Activated naive CD8-positive, alpha-beta T cell treated with anti-CD3 and anti-CD28 coated beads, Interleukin-2, amount 50 U/mL, for 24 hours (primary cell): ENCODE data around the gene ATP1A2.
A peak's percentile ranks its signal among the peaks of the same experiment; 100 is the strongest.

ENCODE experiments used
- ATAC-seq: fragments of 150-1000 bp; cut with Tn5 transposase; one replicate; pipeline ENCODE4 v1.10.0; 2021
- DNase-seq: peaks from one replicate; pipeline ENCODE4 v3.0.0; 2021
- H3K27ac Mint-ChIP-seq: one replicate; pipeline ENCODE4 v1.8.0; 2021; ENCODE audit warnings: mild to moderate bottlenecking, mixed read lengths
- H3K27me3 Mint-ChIP-seq: one replicate; pipeline ENCODE4 v1.8.0; 2021; ENCODE audit warnings: mixed read lengths
- H3K36me3 Mint-ChIP-seq: one replicate; pipeline ENCODE4 v1.8.0; 2021; ENCODE audit warnings: low read depth, mixed read lengths
- H3K4me1 Mint-ChIP-seq: one replicate; pipeline ENCODE4 v1.8.0; 2021; ENCODE audit warnings: mixed read lengths
- H3K4me3 Mint-ChIP-seq: one replicate; pipeline ENCODE4 v1.8.0; 2021; ENCODE audit warnings: mild to moderate bottlenecking, moderate library complexity, mixed read lengths
- H3K9me3 Mint-ChIP-seq: one replicate; pipeline ENCODE4 v1.8.0; 2021; ENCODE audit warnings: mixed read lengths

Gene ATP1A2

GRCh38 chr1:160169553-160170399, 54.2 kb downstream of the ATP1A2 start:
- ATAC-seq (peak; percentile 65), DNase-seq (peak; percentile 60)
- Mint-ChIP-seq H3K27me3 (peaks cover 18% of the 10 kb centered on the region), H3K4me1 (peaks cover 38% of the 10 kb centered on the region), H3K36me3 (no peaks in the 10 kb centered on the region), H3K9me3 (no peaks in the 10 kb centered on the region), H3K27ac (peak overlapping the region; percentile 37), H3K4me3 (no peak overlapping the region)

GRCh38 chr1:160171354-160171753, 55.8 kb downstream of the ATP1A2 start:
- DNase-seq (no peak), ATAC-seq (no peak)
- H3K27ac Mint-ChIP-seq: no peak overlapping the region
- no peaks in the 10 kb centered on the region for H3K36me3 Mint-ChIP-seq
- H3K27me3 Mint-ChIP-seq: peaks cover 15% of the 10 kb centered on the region
- no peaks in the 10 kb centered on the region for H3K9me3 Mint-ChIP-seq
- H3K4me3 Mint-ChIP-seq: no peak overlapping the region
- H3K4me1 Mint-ChIP-seq: peaks cover 33% of the 10 kb centered on the region

DNA sequence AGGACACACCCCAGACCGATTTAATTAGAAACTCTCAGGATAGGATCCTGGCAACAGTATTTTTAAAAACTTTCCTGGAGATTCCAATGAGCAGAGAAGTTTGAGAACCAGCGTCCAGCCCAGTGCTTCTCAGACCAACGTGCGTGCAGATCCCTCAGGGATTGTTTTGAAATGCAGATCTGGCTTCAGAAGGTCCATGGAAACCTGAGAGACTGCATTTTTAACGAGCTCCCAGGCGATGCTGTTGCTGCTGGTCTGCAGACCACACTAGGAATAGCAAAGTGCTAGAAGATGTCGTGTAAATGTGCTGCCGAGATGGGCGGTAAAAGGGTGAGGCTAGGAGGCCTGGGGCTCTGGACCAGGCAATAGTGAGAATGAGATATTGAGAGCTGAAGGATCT, 56.4 kb downstream of the ATP1A2 start:
- Mint-ChIP-seq H3K36me3 (no peaks in the 10 kb centered on the region), H3K4me1 (peaks cover 32% of the 10 kb centered on the region), H3K27me3 (peaks cover 12% of the 10 kb centered on the region), H3K27ac (no peak overlapping the region), H3K9me3 (no peaks in the 10 kb centered on the region), H3K4me3 (no peak overlapping the region)
- DNase-seq (no peak), ATAC-seq (no peak)

GRCh38 chr1:160177231-160177630, 61.7 kb downstream of the ATP1A2 start:
- Mint-ChIP-seq H3K27me3 (peaks cover 15% of the 10 kb centered on the region), H3K9me3 (no peaks in the 10 kb centered on the region), H3K27ac (no peak overlapping the region), H3K4me3 (no peak overlapping the region), H3K36me3 (no peaks in the 10 kb centered on the region), H3K4me1 (peaks cover 7% of the 10 kb centered on the region)
- no peak for DNase-seq
- ATAC-seq: peak; percentile 75

DNA sequence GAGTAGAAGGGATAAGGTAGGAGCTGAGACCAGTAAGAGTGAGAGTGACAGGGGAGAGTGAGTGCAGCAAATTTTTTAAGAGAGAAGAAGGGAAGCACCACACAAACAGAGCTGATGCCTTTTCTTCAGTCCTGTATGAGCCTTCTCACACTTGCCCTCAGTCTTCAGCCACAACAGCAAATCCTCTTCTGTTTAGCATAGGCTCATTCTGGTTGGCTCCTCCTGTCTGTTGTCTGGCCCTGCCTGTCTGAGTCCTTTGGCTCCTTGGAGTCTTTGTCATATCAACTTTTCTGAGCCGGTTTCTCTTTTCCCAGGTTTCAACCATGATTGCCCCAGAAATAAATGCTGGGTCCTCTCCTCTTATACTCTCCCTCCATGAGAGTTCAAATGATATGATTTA, 62.1 kb downstream of the ATP1A2 start:
- Mint-ChIP-seq H3K4me1 (peaks cover 7% of the 10 kb centered on the region), H3K9me3 (no peaks in the 10 kb centered on the region), H3K36me3 (no peaks in the 10 kb centered on the region), H3K4me3 (no peak overlapping the region), H3K27ac (no peak overlapping the region), H3K27me3 (peaks cover 15% of the 10 kb centered on the region)
- DNase-seq (no peak), ATAC-seq (no peak)

DNA sequence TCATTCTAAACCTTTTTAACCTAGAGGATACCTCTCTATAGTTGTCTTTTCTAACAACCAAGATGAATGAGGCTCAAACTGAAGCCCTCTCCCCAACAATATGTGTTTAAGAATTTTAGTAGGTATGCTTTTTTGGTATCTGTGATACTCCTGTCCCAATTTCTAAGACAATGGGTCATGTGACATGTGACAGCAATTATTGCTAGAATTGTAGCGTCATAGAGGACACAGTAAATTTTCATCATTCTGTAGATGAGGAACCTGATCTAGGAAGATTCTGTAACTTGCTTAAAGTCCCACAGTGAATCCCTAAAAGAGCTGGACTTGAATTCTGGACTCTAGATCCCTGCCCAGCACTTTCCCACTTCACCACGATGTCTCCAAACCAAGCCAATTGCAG, 63.2 kb downstream of the ATP1A2 start:
- no peak overlapping the region for H3K27ac Mint-ChIP-seq
- H3K4me3 Mint-ChIP-seq: no peak overlapping the region
- no peak for ATAC-seq

DNA sequence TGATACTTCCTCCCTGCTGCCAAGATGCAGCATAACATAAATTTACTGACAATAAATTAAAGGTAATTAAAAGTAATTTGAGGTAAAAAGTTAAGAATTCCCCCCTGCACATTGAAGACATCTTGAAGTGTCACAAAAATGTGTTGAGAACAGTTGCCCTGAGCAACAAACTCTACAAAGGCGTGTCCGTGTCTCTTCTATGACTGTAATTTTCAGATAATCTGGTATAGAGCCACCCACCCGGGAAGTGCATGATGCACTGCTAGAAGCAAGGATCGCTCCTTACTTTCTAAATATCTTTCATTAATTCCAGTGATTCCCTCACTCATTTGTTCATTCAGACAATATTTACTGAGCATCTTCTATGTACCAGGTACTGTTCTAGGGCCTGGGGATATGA, 63.8 kb downstream of the ATP1A2 start:
- no peak for ATAC-seq
- H3K27me3 Mint-ChIP-seq: peaks cover 14% of the 10 kb centered on the region
- H3K9me3 Mint-ChIP-seq: no peaks in the 10 kb centered on the region

More for the DNA sequence above, 63.2 kb downstream of the ATP1A2 start:
- no peak for DNase-seq
- H3K4me1 Mint-ChIP-seq: peaks cover 7% of the 10 kb centered on the region
- H3K9me3 Mint-ChIP-seq: no peaks in the 10 kb centered on the region
- peaks cover 15% of the 10 kb centered on the region for H3K27me3 Mint-ChIP-seq
- no peaks in the 10 kb centered on the region for H3K36me3 Mint-ChIP-seq

GRCh38 chr1:160186246-160186645, 70.7 kb downstream of the ATP1A2 start:
- H3K4me3 Mint-ChIP-seq: no peak overlapping the region
- H3K4me1 Mint-ChIP-seq: no peaks in the 10 kb centered on the region
- H3K27me3 Mint-ChIP-seq: peaks cover 5% of the 10 kb centered on the region
- no peaks in the 10 kb centered on the region for H3K36me3 Mint-ChIP-seq
- no peak overlapping the region for H3K27ac Mint-ChIP-seq
- DNase-seq: no peak
- H3K9me3 Mint-ChIP-seq: no peaks in the 10 kb centered on the region
- no peak for ATAC-seq

More for the DNA sequence above, 63.8 kb downstream of the ATP1A2 start:
- no peak overlapping the region for H3K27ac Mint-ChIP-seq
- H3K4me3 Mint-ChIP-seq: no peak overlapping the region
- no peak for DNase-seq
- H3K4me1 Mint-ChIP-seq: peaks cover 7% of the 10 kb centered on the region
- no peaks in the 10 kb centered on the region for H3K36me3 Mint-ChIP-seq

GRCh38 chr1:160186729-160187128, 71.2 kb downstream of the ATP1A2 start:
- H3K4me3 Mint-ChIP-seq: no peak overlapping the region
- DNase-seq (no peak), ATAC-seq (no peak)
- peaks cover 5% of the 10 kb centered on the region for H3K27me3 Mint-ChIP-seq
- no peaks in the 10 kb centered on the region for H3K4me1 Mint-ChIP-seq
- no peaks in the 10 kb centered on the region for H3K9me3 Mint-ChIP-seq
- no peak overlapping the region for H3K27ac Mint-ChIP-seq
- H3K36me3 Mint-ChIP-seq: no peaks in the 10 kb centered on the region

DNA sequence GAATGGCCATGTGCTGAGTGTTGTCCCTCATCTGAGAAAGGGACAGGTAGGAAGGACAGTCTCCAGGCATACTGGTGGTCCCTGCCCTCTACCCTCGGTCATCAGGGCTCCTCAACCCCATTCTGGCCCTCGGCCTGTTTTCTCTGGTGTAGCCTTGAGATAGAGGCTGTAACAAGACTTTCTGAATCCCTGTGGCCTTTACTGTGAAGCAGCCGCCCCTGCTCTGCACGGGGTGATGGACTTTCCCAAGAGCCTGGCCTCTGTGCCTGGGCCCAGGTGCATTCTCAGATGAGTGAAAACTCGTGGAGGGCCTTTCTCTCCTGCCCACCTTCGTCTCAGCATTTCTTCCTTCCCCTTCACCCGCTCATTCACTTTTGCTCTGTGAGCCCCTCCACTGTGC, 71.8 kb downstream of the ATP1A2 start:
- no peaks in the 10 kb centered on the region for H3K9me3 Mint-ChIP-seq
- H3K36me3 Mint-ChIP-seq: no peaks in the 10 kb centered on the region
- no peak for DNase-seq
- no peaks in the 10 kb centered on the region for H3K4me1 Mint-ChIP-seq
- no peak overlapping the region for H3K27ac Mint-ChIP-seq
- ATAC-seq: no peak
- no peak overlapping the region for H3K4me3 Mint-ChIP-seq
- H3K27me3 Mint-ChIP-seq: peaks cover 5% of the 10 kb centered on the region

DNA sequence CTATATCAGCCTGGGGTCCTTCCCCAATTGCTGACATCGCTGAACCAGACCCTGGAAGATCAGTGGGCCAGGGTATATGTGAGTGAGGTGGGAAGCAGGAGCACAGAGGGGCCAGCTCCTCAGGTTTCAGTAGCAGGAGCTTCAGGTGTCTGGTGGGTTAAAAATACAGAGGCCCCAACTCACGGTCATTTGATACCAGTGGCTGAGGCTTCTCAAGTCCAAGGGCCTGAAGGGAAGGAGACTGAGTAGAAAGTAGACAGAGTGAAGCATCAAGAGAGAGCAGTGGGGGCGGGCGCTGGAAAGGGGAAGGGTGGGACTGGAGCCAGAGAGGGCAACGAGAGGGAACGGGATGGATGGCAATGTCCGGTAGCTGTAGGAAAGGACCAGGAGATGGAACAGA, 72.8 kb downstream of the ATP1A2 start:
- no peaks in the 10 kb centered on the region for H3K4me1 Mint-ChIP-seq
- H3K27me3 Mint-ChIP-seq: peaks cover 5% of the 10 kb centered on the region
- no peaks in the 10 kb centered on the region for H3K36me3 Mint-ChIP-seq
- no peak for ATAC-seq
- no peak overlapping the region for H3K4me3 Mint-ChIP-seq
- DNase-seq: no peak
- H3K9me3 Mint-ChIP-seq: no peaks in the 10 kb centered on the region
- H3K27ac Mint-ChIP-seq: no peak overlapping the region

DNA sequence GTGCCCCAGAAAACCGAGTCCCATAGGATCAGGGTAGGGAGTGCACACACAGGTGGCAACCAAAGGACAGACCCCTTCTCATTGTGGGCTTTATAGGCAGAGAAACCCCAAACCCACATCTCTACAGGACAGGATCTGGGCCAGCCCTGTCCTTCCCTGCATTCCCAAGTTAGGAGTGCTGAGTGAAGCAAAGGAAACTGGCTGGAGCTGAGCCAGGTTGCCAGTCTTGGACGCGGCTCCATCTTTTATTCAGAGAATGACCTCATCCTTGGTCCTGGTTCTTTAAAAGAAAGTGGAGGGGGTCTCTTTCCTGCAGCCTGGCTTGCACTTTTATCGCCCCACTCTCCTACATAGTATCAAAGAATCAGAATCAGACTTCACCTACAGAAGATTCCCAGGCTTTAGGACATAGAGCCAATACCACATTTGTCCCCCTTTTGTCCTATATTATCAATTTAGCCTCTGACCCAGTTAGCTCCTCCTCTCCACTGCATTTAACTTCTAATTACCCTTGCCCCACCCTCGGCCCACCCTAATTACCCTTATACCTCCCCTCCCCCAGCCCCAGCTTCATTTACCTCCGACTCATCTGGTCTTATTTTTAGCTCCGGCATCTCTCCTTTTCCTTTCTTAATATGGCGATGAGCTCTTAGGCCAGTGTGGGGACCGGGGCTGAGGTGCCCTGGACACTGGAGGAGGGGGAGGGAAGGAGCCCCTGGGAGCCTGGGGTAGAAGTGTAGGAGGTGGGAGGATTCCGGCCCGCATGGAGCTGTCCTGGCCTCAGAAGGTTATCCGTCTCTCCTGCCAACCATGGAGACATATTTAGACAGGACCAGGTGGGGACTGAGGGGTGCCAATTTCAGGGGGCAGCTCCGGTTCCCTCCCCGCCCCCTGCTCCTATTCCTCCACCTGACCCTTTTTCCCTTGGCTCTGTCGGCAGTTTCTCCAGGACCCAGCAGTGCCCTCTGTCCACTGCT, 74.4 kb downstream of the ATP1A2 start, which contains the start of gene CASQ1:
Gene CASQ1, plus strand, starts transcription at position 927 of the 977 bp plus-strand sequence. CDS start 177 bp downstream, outside the sequence.
- DNase-seq (no peak), ATAC-seq (no peak)
- no peaks in the 10 kb centered on the region for H3K36me3 Mint-ChIP-seq
- H3K4me3 Mint-ChIP-seq: no peak within 1 kb of the TSS
- peaks cover 5% of the 10 kb centered on the region for H3K27me3 Mint-ChIP-seq
- H3K4me1 Mint-ChIP-seq: no peaks in the 10 kb centered on the region
- no peak within 1 kb of the TSS for H3K27ac Mint-ChIP-seq
- no peaks in the 10 kb centered on the region for H3K9me3 Mint-ChIP-seq

GRCh38 chr1:160191756-160192155, 76.2 kb downstream of the ATP1A2 start:
- no peak overlapping the region for H3K27ac Mint-ChIP-seq

DNA sequence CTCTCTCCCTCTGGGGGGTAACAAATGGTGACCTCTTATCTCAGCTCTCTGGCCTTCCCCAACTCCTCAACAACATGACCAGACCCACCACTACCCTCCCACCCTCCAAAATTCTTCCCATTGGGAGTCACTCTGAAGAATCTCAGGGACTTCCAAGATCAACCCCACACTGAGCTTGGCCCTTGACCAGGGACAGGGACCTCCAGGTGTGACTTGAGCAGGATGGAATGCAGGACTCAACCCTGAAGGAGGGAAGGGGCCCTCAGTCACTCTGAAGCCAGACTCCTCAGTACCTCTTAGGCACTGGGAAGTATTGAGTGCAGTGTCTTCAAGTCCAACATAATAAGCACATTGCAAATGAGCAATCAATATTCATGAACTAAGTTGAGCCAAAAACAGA, 76.7 kb downstream of the ATP1A2 start:
- H3K27me3 Mint-ChIP-seq: no peaks in the 10 kb centered on the region
- no peaks in the 10 kb centered on the region for H3K9me3 Mint-ChIP-seq
- H3K27ac Mint-ChIP-seq: no peak overlapping the region
- no peaks in the 10 kb centered on the region for H3K4me1 Mint-ChIP-seq
- H3K4me3 Mint-ChIP-seq: no peak overlapping the region
- no peak for ATAC-seq
- no peak for DNase-seq
- H3K36me3 Mint-ChIP-seq: no peaks in the 10 kb centered on the region

More at GRCh38 chr1:160191756-160192155, 76.2 kb downstream of the ATP1A2 start:
- H3K4me3 Mint-ChIP-seq: no peak overlapping the region
- DNase-seq: no peak
- H3K27me3 Mint-ChIP-seq: no peaks in the 10 kb centered on the region
- no peaks in the 10 kb centered on the region for H3K36me3 Mint-ChIP-seq
- no peaks in the 10 kb centered on the region for H3K9me3 Mint-ChIP-seq
- ATAC-seq: no peak
- H3K4me1 Mint-ChIP-seq: no peaks in the 10 kb centered on the region
